ENCODE measurements around the gene CNTN6.

- peak; percentile 41 to 88 (median 76) for TF ChIP-seq CTCF (IDR thresholded peaks at IDR 0.05)
- no peak for TF ChIP-seq POLR2A (IDR thresholded peaks at IDR 0.05)
Measured at GRCh38 chr3:1082108-1082507, 10.7 kb upstream of the CNTN6 start.
